GM12878 (cell line): ENCODE results near the gene COG1. TPM values are rescaled to one million over a fixed set of nuclear protein-coding genes. Genes with fewer than 3 reads are reported as not detected.
A peak's percentile ranks its signal among the peaks of the same experiment; 100 is the strongest.

ENCODE experiments used
- ATAC-seq: fragments of 200-7000 bp; cut with Tn5 transposase; 3 replicates; pipeline ENCODE4 v1.9.1; 2020; ENCODE audit warnings: mild to moderate bottlenecking, moderate library complexity
- BruUV-seq: library from RNA; stranded (reverse); fragments of 400-500 nt; replicated peaks from 2 replicates; lab custom pipeline; 2021; lab: Mats Ljungman, UMichigan
- CTCF ChIA-PET: fragments of 300-600 bp; sonication (Branson Sonifier 250); formaldehyde crosslinking; extraction: SDS; loops from one replicate; lab custom pipeline; 2021; ENCODE audit warnings: inconsistent platforms; lab: Yijun Ruan, JAX
- POLR2A ChIA-PET: fragments of 350-600 bp; formaldehyde crosslinking; extraction: SDS; loops from one replicate; lab custom pipeline; 2021; ENCODE audit warnings: inconsistent platforms; lab: Charles Lee
- RAD21 ChIA-PET: fragments of 300-600 bp; sonication (Branson Sonifier 250); formaldehyde crosslinking; loops from one replicate; lab custom pipeline; 2023; ENCODE audit warnings: antibody characterized with exemption; ENCODE audit not compliant: unreplicated experiment; lab: Charles Lee
- SMC1A ChIA-PET: fragments of 300-600 bp; sonication (Branson Sonifier 250); formaldehyde crosslinking; loops from one replicate; lab custom pipeline; 2023; ENCODE audit not compliant: unreplicated experiment, uncharacterized antibody; lab: Charles Lee
- DNase-seq: peaks from one replicate; pipeline ENCODE4 v3.0.0-alpha.2; 2011; ENCODE audit warnings: low read depth, low spot score
- FAIRE-seq: peaks from 3 replicates; lab custom pipeline; 2011; peaks lifted over from hg19 to GRCh38; lab: Jason Lieb, UNC
- H2AFZ ChIP-seq: 2 replicates; pipeline ENCODE4 v1.6.0; 2011; ENCODE audit warnings: low read depth, low read length, control low read depth; ENCODE audit not compliant: control insufficient read depth
- H3K27ac ChIP-seq: 2 replicates; pipeline ENCODE4 v1.5.1; 2011; ENCODE audit warnings: control low read depth; ENCODE audit not compliant: control insufficient read depth, insufficient read depth
- H3K27me3 ChIP-seq, 2 experiments: replicated peaks in 1 of 2; 2 replicates each; pipeline versions ENCODE4 v1.6.0 to v1.6.1; 2011; ENCODE audit warnings: low read length in 1 of 2; ENCODE audit not compliant: control insufficient read depth in 2 of 2, insufficient read depth in 2 of 2
- H3K36me3 ChIP-seq, 2 experiments: 2 replicates each; pipeline ENCODE4 v1.5.1; 2011; ENCODE audit warnings: low read length in 1 of 2; ENCODE audit not compliant: control insufficient read depth in 2 of 2, insufficient read depth in 2 of 2
- H3K4me1 ChIP-seq: 2 replicates; pipeline ENCODE4 v1.6.1; 2011; ENCODE audit warnings: mild to moderate bottlenecking, low read length, moderate library complexity, mixed read lengths; ENCODE audit not compliant: control insufficient read depth, insufficient read depth
- H3K4me2 ChIP-seq: 2 replicates; pipeline ENCODE4 v1.6.0; 2011; ENCODE audit warnings: control low read depth; ENCODE audit not compliant: control insufficient read depth, insufficient read depth
- H3K4me3 ChIP-seq: fragments of 200-600 bp; sonication (generic); 2 replicates; pipeline ENCODE4 v1.5.1; 2016
- H3K79me2 ChIP-seq: 2 replicates; pipeline ENCODE4 v1.6.0; 2011; ENCODE audit warnings: low read length; ENCODE audit not compliant: control insufficient read depth, insufficient read depth
- H3K9ac ChIP-seq: 2 replicates; pipeline ENCODE4 v1.8.0; 2011; ENCODE audit warnings: low read length, control low read depth, mixed read lengths; ENCODE audit not compliant: control insufficient read depth, insufficient read depth
- H3K9me3 ChIP-seq: replicated peaks from 3 replicates; pipeline ENCODE4 v1.5.1; 2011; ENCODE audit warnings: mild to moderate bottlenecking, low read length; ENCODE audit not compliant: control insufficient read depth, insufficient read depth
- H4K20me1 ChIP-seq: 2 replicates; pipeline ENCODE4 v1.6.0; 2011; ENCODE audit not compliant: control insufficient read depth, insufficient read depth
- CHD2 ChIP-seq: IDR thresholded peaks from 2 replicates; pipeline ENCODE4 v1.6.1; 2011; ENCODE audit warnings: low read depth, low read length, improper control_type of control experiment, borderline replicate concordance
- DPF2 ChIP-seq: fragments of 450-650 bp; IDR thresholded peaks from 2 replicates; pipeline ENCODE4 v1.6.1; 2017; ENCODE audit warnings: mild to moderate bottlenecking
- E2F8 ChIP-seq: fragments of 450-650 bp; IDR thresholded peaks from 2 replicates; pipeline ENCODE4 v1.6.1; 2018; ENCODE audit warnings: mild to moderate bottlenecking, low read depth, moderate library complexity; ENCODE audit not compliant: partially characterized antibody
- ETV6 ChIP-seq, 2 experiments: fragments of 450-650 bp in 1 of 2; IDR thresholded peaks in 1 of 2; conservative IDR thresholded peaks in 1 of 2; 2 replicates each; pipeline ENCODE4 v1.6.1; 2014; ENCODE audit warnings: antibody characterized with exemption in 1 of 2, borderline replicate concordance in 1 of 2, low read depth in 1 of 2, mild to moderate bottlenecking in 1 of 2, moderate library complexity in 1 of 2
- HCFC1 ChIP-seq: fragments of 150-350 bp; IDR thresholded peaks from 2 replicates; pipeline ENCODE4 v1.6.1; 2014; ENCODE audit warnings: low read length
- IRF4 ChIP-seq: IDR thresholded peaks from 2 replicates; pipeline ENCODE4 v1.6.1; 2011; ENCODE audit warnings: low read depth, low read length
- MTA2 ChIP-seq: fragments of 450-650 bp; IDR thresholded peaks from 2 replicates; pipeline ENCODE4 v1.6.1; 2016; ENCODE audit warnings: low read depth, mild to moderate bottlenecking, moderate library complexity
- PKNOX1 ChIP-seq: fragments of 450-650 bp; IDR thresholded peaks from 2 replicates; pipeline ENCODE4 v1.6.1; 2016; ENCODE audit warnings: mild to moderate bottlenecking
- RUNX3 ChIP-seq: IDR thresholded peaks from 2 replicates; pipeline ENCODE4 v1.6.1; 2012; ENCODE audit warnings: low read length, inconsistent platforms
- SRF ChIP-seq, 2 experiments: IDR thresholded peaks; 2 replicates each; pipeline ENCODE4 v1.6.1; 2011; ENCODE audit warnings: low read depth in 2 of 2, low read length in 2 of 2, mild to moderate bottlenecking in 1 of 2, moderate library complexity in 1 of 2
- ZBED1 ChIP-seq: IDR thresholded peaks from 2 replicates; pipeline ENCODE4 v1.6.1; 2016; ENCODE audit warnings: borderline replicate concordance
- ZBTB11 ChIP-seq: fragments of 450-650 bp; formaldehyde crosslinking; IDR thresholded peaks from 2 replicates; pipeline ENCODE4 v1.5.0; 2022; ENCODE audit warnings: mild to moderate bottlenecking, missing genetic modification characterization
- ZNF384 ChIP-seq: IDR thresholded peaks from 2 replicates; pipeline ENCODE4 v1.6.1; 2012; ENCODE audit warnings: low read depth, mild to moderate bottlenecking, low read length, improper control_type of control experiment, borderline replicate concordance
- WGBS: methylation state at CpG from one replicate; pipeline ENCODE4 v1.1.6; 2016; ENCODE audit warnings: low lambda C conversion rate; ENCODE audit not compliant: insufficient replicate concordance, insufficient coverage; ENCODE audit errors: missing lambda C conversion rate; 5-methylcytosine and 5-hydroxymethylcytosine counted together
- in situ Hi-C: fragments of 300-500 bp; cut with MboI; formaldehyde crosslinking; loops from 9 replicates; pipeline ENCODE4 v1.14.3; 2018; ENCODE audit warnings: mixed read lengths
- intact Hi-C: fragments of 100-400 bp; cut with micrococcal nuclease; formaldehyde crosslinking; loops from one replicate; pipeline ENCODE4 v1.14.2; 2022; ENCODE audit not compliant: unreplicated experiment
- polyA plus RNA-seq, 11 experiments: library from polyadenylated mRNA; depleted of rRNA in 4 of 11; unstranded in 6 of 11; stranded (reverse) in 5 of 11; fragments of >200 nt; fragmentation: Nextera tagmentation in 4 of 11; fragmentation: Illumina TruSeq in 1 of 11; extraction: Ambion mirVana in 4 of 11; extraction: Trizol in 1 of 11; gene quantifications; 1 replicate in 1 of 11; 2 replicates in 10 of 11; pipeline versions ENCODE4 v1.2.1 to v1.2.3, GENCODE V29; 2011 to 2016; ENCODE audit warnings: inconsistent platforms in 2 of 11, missing spikeins in 2 of 11, low read depth in 1 of 11
- total RNA-seq, 4 experiments: library from RNA; depleted of rRNA in 3 of 4; stranded (reverse); fragments of >200 nt in 3 of 4; fragmentation: Illumina TruSeq in 1 of 4; extraction: Trizol in 1 of 4; gene quantifications; 2 replicates each; pipeline versions ENCODE4 v1.2.1 to v1.2.3, GENCODE V29; 2013 to 2021

COG1 gene
- total and polyA plus RNA-seq, 10 of the 15 experiments (the other 5 are each of a cell fraction or from before 2014, with no cell fraction given) = 10.5 to 24.1 (median 18.1) TPM

- Histone ChIP-seq H3K9me3 (no peaks in the 10 kb centered on the region), H2AFZ (0 out of 2 replicates have a peak overlapping the region, but pooled peaks have one; percentile 72), H4K20me1 (no peaks in the 10 kb centered on the region), H3K27ac (peak overlapping the region; percentile 80), H3K79me2 (no peaks in the 10 kb centered on the region), H3K27me3 (no peaks in the 10 kb centered on the region), H3K36me3 (no peaks in the 10 kb centered on the region), H3K4me2 (peak overlapping the region; percentile 54; the same call in 1 of the 2 replicates), H3K4me3 (no peak overlapping the region), H3K4me1 (peaks cover 35% of the 10 kb centered on the region), H3K9ac (peak overlapping the region; percentile 54; the same call in 1 of the 2 replicates)
- 40% methylated on average over 5 of the region's 5 CpGs for WGBS
- ChIA-PET RAD21 (interaction anchor here (0.6 to 4.4 kb wide), 18 partner anchors 9 to 600 kb away, joined by 3 to 85 read pairs (median 5); partner anchors contain the start of genes COG1, SLC39A11 and SSTR2), CTCF (interaction anchor here (0.9 to 6.4 kb wide), 21 partner anchors 7 to 601 kb away, joined by 3 to 114 read pairs (median 7); partner anchors contain the start of gene SSTR2), POLR2A (interaction anchor here (0.6 to 2.7 kb wide), 6 partner anchors 7 to 229 kb away, joined by 3 to 19 read pairs (median 8); partner anchors contain the start of gene SSTR2), SMC1A (interaction anchor here (0.6 to 4.5 kb wide), 20 partner anchors 10 to 601 kb away, joined by 3 to 77 read pairs (median 4); partner anchors contain the start of gene COG1)
- in situ Hi-C loops = loop anchor here (5.0 to 10.0 kb wide), 2 partner anchors 170 to 593 kb away; no protein-coding TSS in a partner anchor
- TF ChIP-seq ETV6 (conservative IDR thresholded peaks at IDR 0.05 in 1 of 2, IDR thresholded peaks at IDR 0.05 in 1 of 2; ENCODE audit: borderline replicate concordance in 1 of 2, low read depth in 1 of 2) (no peak), MTA2 (peak; percentile 34; the same call in 1 of the 2 replicates), ZBED1 (no peak), PKNOX1 (0 out of 2 replicates have a peak, but pooled peaks have one; percentile 20), E2F8 (no peak), SRF (IDR thresholded peaks at IDR 0.05; ENCODE audit: low read depth in 2 of 2, low read length in 2 of 2) (0 out of 4 replicates have a peak, but pooled peaks of 1 of the 2 experiments have one; percentile 36), IRF4 (no peak), CHD2 (no peak), ZNF384 (no peak), RUNX3 (no peak), HCFC1 (no peak), DPF2 (0 out of 2 replicates have a peak, but pooled peaks have one; percentile 2), ZBTB11 (CRISPR knock-in tag) (no peak)
- ATAC-seq = no peak
- intact Hi-C loops = loop anchor here (2.0 to 5.0 kb wide), 3 partner anchors 65 to 431 kb away; partner anchors contain the start of gene SLC39A11
- DNase-seq = no peak
- no peak for FAIRE-seq
- no TSS peak for BruUV-seq
These were observed 35.3 kb upstream of the COG1 start for GRCh38 chr17:73157521-73157890.
